Activated naive CD4-positive, alpha-beta T cell treated with anti-CD3 and anti-CD28 coated beads, Interleukin-2, amount 50 U/mL, for 24 hours (primary cell): ENCODE measurements around the gene ADAMTS14.
"Not testable (repeated sequence)": the region's sequence is repeated elsewhere in the genome, so short reads cannot be mapped to it uniquely, and the experiment has no call there.

Experiments used
- H3K27ac Mint-ChIP-seq: one replicate; pipeline ENCODE4 v1.8.0; 2021; ENCODE audit warnings: mild to moderate bottlenecking, mixed read lengths
- H3K27me3 Mint-ChIP-seq: one replicate; pipeline ENCODE4 v1.8.0; 2021; ENCODE audit warnings: mixed read lengths
- H3K36me3 Mint-ChIP-seq: one replicate; pipeline ENCODE4 v1.8.0; 2021; ENCODE audit warnings: mixed read lengths
- H3K4me1 Mint-ChIP-seq: one replicate; pipeline ENCODE4 v1.8.0; 2021; ENCODE audit warnings: mixed read lengths
- H3K4me3 Mint-ChIP-seq: one replicate; pipeline ENCODE4 v1.8.0; 2021; ENCODE audit warnings: mild to moderate bottlenecking, mixed read lengths
- H3K9me3 Mint-ChIP-seq: one replicate; pipeline ENCODE4 v1.8.0; 2021; ENCODE audit warnings: mixed read lengths

Gene ADAMTS14

DNA sequence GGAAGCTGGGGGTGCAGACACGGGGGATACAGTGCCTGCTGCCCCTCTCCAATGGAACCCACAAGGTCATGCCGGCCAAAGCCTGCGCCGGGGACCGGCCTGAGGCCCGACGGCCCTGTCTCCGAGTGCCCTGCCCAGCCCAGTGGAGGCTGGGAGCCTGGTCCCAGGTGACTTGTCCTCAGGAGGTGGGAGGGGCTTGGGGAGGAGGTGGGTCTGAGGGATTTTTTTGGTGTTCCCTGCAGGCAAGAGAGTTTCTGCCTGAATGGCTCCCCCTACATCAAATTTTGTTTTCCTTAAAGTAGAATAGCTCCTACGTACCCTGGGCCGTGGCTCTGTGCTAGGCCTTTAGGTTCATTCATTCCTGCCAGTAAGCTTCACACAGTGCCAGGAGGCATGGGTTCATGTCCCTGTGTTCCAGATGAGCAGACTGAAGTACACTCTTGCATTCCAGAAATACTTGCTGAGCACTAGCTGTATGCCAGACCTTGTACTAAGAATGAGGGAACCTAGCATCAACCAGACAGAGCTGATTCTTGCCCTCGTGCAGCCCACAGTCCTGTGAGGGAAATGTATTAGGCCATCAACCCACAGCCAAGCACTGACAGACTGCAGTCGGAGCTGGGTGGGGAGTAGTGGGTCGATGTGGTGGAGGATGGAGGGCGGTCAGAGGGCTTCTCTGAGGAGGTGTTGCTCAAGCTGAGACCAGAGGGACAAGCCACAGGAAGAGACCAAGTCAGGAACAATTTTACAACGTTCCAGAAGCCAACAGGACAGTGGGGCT lies 81.7 kb downstream of the ADAMTS14 start:
- H3K36me3 Mint-ChIP-seq = no peaks in the 10 kb centered on the region
- no peak overlapping the region for H3K4me3 Mint-ChIP-seq
- no peaks in the 10 kb centered on the region for H3K9me3 Mint-ChIP-seq
- H3K27me3 Mint-ChIP-seq = no peaks in the 10 kb centered on the region
- H3K27ac Mint-ChIP-seq = no peak overlapping the region
- peaks cover 5% of the 10 kb centered on the region for H3K4me1 Mint-ChIP-seq

- H3K36me3 Mint-ChIP-seq = no peaks in the 10 kb centered on the region
- H3K27ac Mint-ChIP-seq = no peak overlapping the region
These were observed 84.5 kb downstream of the ADAMTS14 start for GRCh38 chr10:70756700-70757360.

DNA sequence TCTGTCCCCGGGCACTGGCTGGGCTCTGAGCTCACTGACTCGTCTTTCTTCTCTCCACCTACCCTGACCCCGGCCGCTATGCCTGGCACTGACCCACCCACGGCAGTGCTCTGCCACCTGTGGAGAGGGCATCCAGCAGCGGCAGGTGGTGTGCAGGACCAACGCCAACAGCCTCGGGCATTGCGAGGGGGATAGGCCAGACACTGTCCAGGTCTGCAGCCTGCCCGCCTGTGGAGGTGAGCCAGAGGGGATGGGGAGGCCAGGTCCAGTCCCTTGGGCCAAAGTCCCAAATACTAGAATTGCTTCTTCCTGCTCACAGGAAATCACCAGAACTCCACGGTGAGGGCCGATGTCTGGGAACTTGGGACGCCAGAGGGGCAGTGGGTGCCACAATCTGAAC lies 85.5 kb downstream of the ADAMTS14 start:
- Mint-ChIP-seq H3K4me1 (peaks cover 8% of the 10 kb centered on the region), H3K27me3 (no peaks in the 10 kb centered on the region), H3K4me3 (no peak overlapping the region), H3K36me3 (no peaks in the 10 kb centered on the region), H3K27ac (no peak overlapping the region), H3K9me3 (no peaks in the 10 kb centered on the region)

More at GRCh38 chr10:70756700-70757360, 84.5 kb downstream of the ADAMTS14 start:
- H3K4me1 Mint-ChIP-seq = peaks cover 8% of the 10 kb centered on the region
- no peaks in the 10 kb centered on the region for H3K9me3 Mint-ChIP-seq
- H3K4me3 Mint-ChIP-seq = no peak overlapping the region
- H3K27me3 Mint-ChIP-seq = no peaks in the 10 kb centered on the region

DNA sequence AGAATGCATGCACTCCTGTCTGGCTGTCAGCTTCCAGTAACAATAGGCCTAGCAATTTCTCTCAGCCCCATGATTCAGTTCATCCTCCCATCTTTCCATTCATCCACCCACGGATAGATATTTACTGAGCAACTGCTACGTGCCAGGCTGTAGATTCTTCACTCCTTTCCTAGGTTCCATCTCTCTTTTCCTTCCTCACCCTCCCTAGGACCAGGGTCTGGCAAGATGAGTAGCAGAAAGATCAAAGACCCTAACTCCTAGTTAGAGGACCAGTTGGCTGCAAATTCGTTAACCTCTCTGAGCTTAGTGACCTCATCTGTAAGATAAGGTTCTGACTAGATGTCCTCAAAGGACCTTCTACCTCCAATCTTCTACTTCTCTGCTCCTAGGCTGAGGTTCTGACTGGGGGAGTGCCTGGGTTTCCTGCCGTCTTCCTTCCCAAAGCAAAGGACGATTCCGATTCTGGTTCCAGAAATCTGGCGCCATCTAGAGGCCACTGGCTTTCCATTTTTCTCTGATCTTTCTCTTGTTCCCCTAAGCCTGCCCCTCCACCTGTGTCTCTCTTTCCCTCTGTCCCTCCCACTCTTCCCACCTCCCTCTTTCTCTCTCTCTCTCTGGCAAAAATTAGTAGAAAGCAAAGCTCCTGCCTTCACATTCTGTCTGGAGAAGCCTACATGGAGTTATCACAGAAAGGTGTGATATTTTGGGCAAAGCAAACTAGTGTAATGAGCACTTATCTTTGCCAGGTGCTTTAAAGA lies 86.6 kb downstream of the ADAMTS14 start:
- H3K4me1 Mint-ChIP-seq = peaks cover 8% of the 10 kb centered on the region
- H3K27ac Mint-ChIP-seq = peak overlapping the region; percentile 11
- H3K27me3 Mint-ChIP-seq = no peaks in the 10 kb centered on the region
- H3K4me3 Mint-ChIP-seq = no peak overlapping the region
- H3K9me3 Mint-ChIP-seq = no peaks in the 10 kb centered on the region
- H3K36me3 Mint-ChIP-seq = no peaks in the 10 kb centered on the region

DNA sequence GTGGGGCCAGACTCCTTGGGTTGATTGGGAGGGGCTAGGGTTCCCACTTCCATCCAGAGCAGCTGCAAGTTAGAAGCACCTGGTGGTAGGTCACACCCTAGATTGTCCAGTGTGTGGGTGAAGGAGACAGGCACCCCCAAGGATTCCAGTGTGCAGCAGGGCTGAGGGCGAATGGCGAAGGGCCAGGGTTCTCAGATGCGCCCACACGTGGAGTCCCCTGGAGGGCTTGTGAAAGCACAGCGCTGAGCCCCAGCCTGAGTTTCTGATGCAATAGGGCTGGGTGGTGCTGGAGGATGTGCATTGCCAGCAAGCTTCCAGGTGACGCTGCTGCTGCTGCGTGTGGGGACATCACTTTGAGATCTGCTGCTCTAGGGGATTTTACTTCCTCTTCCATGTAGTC lies 87.5 kb downstream of the ADAMTS14 start:
- H3K27me3 Mint-ChIP-seq = no peaks in the 10 kb centered on the region
- no peaks in the 10 kb centered on the region for H3K36me3 Mint-ChIP-seq
- peaks cover 8% of the 10 kb centered on the region for H3K4me1 Mint-ChIP-seq
- no peak overlapping the region for H3K27ac Mint-ChIP-seq
- H3K4me3 Mint-ChIP-seq = no peak overlapping the region
- no peaks in the 10 kb centered on the region for H3K9me3 Mint-ChIP-seq

- no peaks in the 10 kb centered on the region for H3K27me3 Mint-ChIP-seq
- H3K27ac Mint-ChIP-seq = no peak overlapping the region
- no peak overlapping the region for H3K4me3 Mint-ChIP-seq
- no peaks in the 10 kb centered on the region for H3K9me3 Mint-ChIP-seq
- no peaks in the 10 kb centered on the region for H3K36me3 Mint-ChIP-seq
- H3K4me1 Mint-ChIP-seq = peaks cover 8% of the 10 kb centered on the region
These were observed 88.0 kb downstream of the ADAMTS14 start for GRCh38 chr10:70760271-70760787.

- H3K4me1 Mint-ChIP-seq = peaks cover 8% of the 10 kb centered on the region
- no peaks in the 10 kb centered on the region for H3K9me3 Mint-ChIP-seq
- H3K4me3 Mint-ChIP-seq = no peak overlapping the region
- no peak overlapping the region for H3K27ac Mint-ChIP-seq
- H3K36me3 Mint-ChIP-seq = no peaks in the 10 kb centered on the region
- no peaks in the 10 kb centered on the region for H3K27me3 Mint-ChIP-seq
These were observed 88.8 kb downstream of the ADAMTS14 start for GRCh38 chr10:70761031-70761601.

- Mint-ChIP-seq H3K4me1 (peaks cover 8% of the 10 kb centered on the region), H3K36me3 (no peaks in the 10 kb centered on the region), H3K9me3 (no peaks in the 10 kb centered on the region), H3K27me3 (no peaks in the 10 kb centered on the region), H3K4me3 (no peak overlapping the region), H3K27ac (no peak overlapping the region)
These were observed 89.5 kb downstream of the ADAMTS14 start for GRCh38 chr10:70761727-70762350.

GRCh38 chr10:70762441-70763175 lies 90.3 kb downstream of the ADAMTS14 start:
- Mint-ChIP-seq H3K36me3 (no peaks in the 10 kb centered on the region), H3K27me3 (no peaks in the 10 kb centered on the region), H3K27ac (no peak overlapping the region), H3K4me3 (no peak overlapping the region), H3K4me1 (peaks cover 8% of the 10 kb centered on the region), H3K9me3 (no peaks in the 10 kb centered on the region)

GRCh38 chr10:70763567-70763966 lies 91.3 kb downstream of the ADAMTS14 start:
- no peaks in the 10 kb centered on the region for H3K9me3 Mint-ChIP-seq
- H3K4me1 Mint-ChIP-seq = peaks cover 7% of the 10 kb centered on the region
- H3K36me3 Mint-ChIP-seq = no peaks in the 10 kb centered on the region
- H3K27ac Mint-ChIP-seq = no peak overlapping the region
- H3K27me3 Mint-ChIP-seq = peaks cover 1% of the 10 kb centered on the region
- no peak overlapping the region for H3K4me3 Mint-ChIP-seq

DNA sequence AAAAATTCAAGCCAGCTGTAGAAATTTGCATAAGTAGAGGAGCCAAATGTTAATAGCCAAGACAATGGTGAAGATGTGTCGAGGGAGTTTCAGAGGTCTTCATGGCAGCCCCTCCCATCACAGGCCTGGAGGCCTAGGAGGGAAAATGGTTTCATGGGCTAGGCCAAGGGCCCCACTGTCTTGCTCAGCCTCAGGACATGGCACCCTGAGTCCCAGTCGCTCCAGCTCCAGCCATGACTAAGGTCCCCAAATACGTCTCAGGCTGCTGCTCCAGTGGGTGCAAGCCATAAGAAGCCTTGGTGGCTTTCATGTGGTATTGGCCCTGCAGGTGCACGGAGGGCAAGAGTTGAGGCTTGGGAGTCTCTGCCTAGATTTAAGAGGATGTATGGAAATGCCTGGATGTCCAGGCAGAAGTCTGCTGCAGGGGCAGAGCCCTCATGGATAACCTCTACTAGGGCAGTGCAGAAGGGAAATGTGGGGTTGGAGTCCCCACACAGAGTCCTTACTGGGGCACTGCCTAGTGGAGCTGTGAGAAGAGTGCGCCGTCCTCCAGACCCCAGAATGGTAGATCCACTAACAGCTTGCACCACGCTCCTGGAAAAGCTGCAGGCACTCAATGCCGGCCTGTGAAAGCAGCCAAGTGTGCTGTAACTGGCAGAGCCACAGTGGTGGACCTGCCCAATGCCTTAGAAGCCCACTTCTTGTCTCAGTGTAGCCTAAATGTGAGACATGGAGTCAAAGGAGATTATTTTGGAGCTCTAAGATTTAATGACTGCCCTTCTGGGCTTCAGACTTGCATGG lies 93.7 kb downstream of the ADAMTS14 start:
- no peaks in the 10 kb centered on the region for H3K4me1 Mint-ChIP-seq
- H3K9me3 Mint-ChIP-seq = no peaks in the 10 kb centered on the region
- no peak overlapping the region for H3K27ac Mint-ChIP-seq
- peaks cover 1% of the 10 kb centered on the region for H3K27me3 Mint-ChIP-seq
- H3K4me3 Mint-ChIP-seq = no peak overlapping the region
- H3K36me3 Mint-ChIP-seq = no peaks in the 10 kb centered on the region

DNA sequence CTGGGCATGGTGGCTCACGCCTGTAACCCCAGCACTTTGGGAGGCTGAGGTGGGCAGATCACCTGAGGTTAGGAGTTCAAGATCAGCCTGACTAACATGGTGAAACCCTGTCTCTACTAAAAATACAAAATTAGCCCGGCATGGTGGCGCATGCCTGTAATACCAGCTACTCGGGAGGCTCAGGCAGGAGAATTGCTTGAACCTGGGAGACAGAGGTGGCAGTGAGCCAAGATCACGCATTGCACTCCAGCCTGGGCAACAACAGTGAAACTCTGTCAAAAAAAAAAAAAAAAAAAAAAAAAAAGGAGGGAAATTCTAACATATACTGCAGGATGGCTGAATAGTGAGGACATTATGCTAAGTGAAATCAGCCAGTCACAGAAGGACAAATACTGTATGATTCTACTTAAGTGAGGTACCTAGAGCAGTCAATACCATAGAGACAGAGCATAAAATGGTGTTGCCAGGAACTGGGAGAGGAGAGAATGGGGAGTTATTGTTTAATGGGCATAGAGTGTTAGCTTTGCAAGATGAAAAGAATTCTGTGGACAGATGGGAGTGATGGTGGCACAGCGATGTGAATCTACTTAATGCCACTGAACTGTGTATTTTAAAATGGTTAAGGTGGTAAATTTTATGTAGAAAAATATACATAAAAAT lies 95.8 kb downstream of the ADAMTS14 start:
- H3K9me3 Mint-ChIP-seq, H3K27ac Mint-ChIP-seq, H3K4me3 Mint-ChIP-seq, H3K4me1 Mint-ChIP-seq, H3K27me3 Mint-ChIP-seq, H3K36me3 Mint-ChIP-seq: not testable (repeated sequence)

- H3K4me1 Mint-ChIP-seq = no peaks in the 10 kb centered on the region
- no peak overlapping the region for H3K27ac Mint-ChIP-seq
- H3K9me3 Mint-ChIP-seq = no peaks in the 10 kb centered on the region
- no peak overlapping the region for H3K4me3 Mint-ChIP-seq
- H3K27me3 Mint-ChIP-seq = peaks cover 1% of the 10 kb centered on the region
- no peaks in the 10 kb centered on the region for H3K36me3 Mint-ChIP-seq
These were observed 96.8 kb downstream of the ADAMTS14 start for GRCh38 chr10:70769121-70769520.

DNA sequence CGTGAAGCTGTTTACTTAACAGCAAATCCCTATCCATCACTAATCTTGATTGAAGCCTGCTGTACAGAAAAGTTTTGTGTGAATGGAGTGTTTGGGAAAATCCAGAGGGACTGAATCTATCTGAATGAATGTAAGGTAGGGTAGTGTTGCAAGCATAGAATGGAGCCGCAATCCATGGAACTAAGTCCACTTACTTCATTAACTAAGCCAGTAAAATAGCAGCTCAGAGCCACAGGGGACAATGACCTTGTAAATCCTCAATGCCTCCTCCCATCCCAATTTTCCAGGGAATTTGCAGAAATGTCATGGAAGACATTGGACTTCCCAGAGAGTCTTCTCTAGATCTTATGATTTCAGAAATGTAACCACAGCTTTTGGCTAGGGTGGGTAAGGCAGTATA lies 97.7 kb downstream of the ADAMTS14 start:
- Mint-ChIP-seq H3K27me3 (peaks cover 1% of the 10 kb centered on the region), H3K4me3 (no peak overlapping the region), H3K36me3 (no peaks in the 10 kb centered on the region), H3K4me1 (no peaks in the 10 kb centered on the region), H3K27ac (no peak overlapping the region), H3K9me3 (no peaks in the 10 kb centered on the region)
